AG04450 (cell line): Measurements from ENCODE around the gene RGS19. TPM values are rescaled to one million over a fixed set of nuclear protein-coding genes. Genes with fewer than 3 reads are reported as not detected.

Experiments
- CTCF ChIA-PET: fragments of 300-600, 350-600 bp; formaldehyde crosslinking; extraction: SDS; loops from one replicate; lab custom pipeline; 2022; ENCODE audit warnings: antibody characterized with exemption, inconsistent platforms; lab: Charles Lee
- POLR2A ChIA-PET: fragments of 350-600 bp; formaldehyde crosslinking; extraction: SDS; loops from one replicate; lab custom pipeline; 2021; ENCODE audit warnings: antibody characterized with exemption, inconsistent platforms; lab: Yijun Ruan, JAX
- DNase-seq: peaks from one replicate; pipeline ENCODE4 v3.0.0-alpha.2; 2011; ENCODE audit warnings: low read depth, low spot score
- H3K27ac ChIP-seq: one replicate; pipeline ENCODE4 v1.5.1; 2012; ENCODE audit warnings: low read depth, low read length, control low read depth
- H3K27me3 ChIP-seq: one replicate; pipeline ENCODE4 v1.6.0; 2012; ENCODE audit warnings: low read length; ENCODE audit not compliant: control insufficient read depth, insufficient read depth
- H3K4me3 ChIP-seq: 2 replicates; pipeline ENCODE4 v1.5.1; 2011; ENCODE audit warnings: mild to moderate bottlenecking, low read depth, low read length, control low read depth
- H3K9me3 ChIP-seq: 2 replicates; pipeline ENCODE4 v1.5.1; 2012; ENCODE audit warnings: low read length; ENCODE audit not compliant: control insufficient read depth, insufficient read depth
- CTCF ChIP-seq: IDR thresholded peaks from 2 replicates; pipeline ENCODE4 v1.5.1; 2011; ENCODE audit warnings: low read depth, low read length, control low read depth, inconsistent platforms
- polyA plus RNA-seq: library from polyadenylated mRNA; depleted of rRNA; stranded (reverse); fragments of >200 nt; gene quantifications from 2 replicates; pipeline ENCODE4 v1.2.3, GENCODE V29; 2011

RGS19 gene
- polyA plus RNA-seq, 1 experiment, result 7.5 TPM

DNA sequence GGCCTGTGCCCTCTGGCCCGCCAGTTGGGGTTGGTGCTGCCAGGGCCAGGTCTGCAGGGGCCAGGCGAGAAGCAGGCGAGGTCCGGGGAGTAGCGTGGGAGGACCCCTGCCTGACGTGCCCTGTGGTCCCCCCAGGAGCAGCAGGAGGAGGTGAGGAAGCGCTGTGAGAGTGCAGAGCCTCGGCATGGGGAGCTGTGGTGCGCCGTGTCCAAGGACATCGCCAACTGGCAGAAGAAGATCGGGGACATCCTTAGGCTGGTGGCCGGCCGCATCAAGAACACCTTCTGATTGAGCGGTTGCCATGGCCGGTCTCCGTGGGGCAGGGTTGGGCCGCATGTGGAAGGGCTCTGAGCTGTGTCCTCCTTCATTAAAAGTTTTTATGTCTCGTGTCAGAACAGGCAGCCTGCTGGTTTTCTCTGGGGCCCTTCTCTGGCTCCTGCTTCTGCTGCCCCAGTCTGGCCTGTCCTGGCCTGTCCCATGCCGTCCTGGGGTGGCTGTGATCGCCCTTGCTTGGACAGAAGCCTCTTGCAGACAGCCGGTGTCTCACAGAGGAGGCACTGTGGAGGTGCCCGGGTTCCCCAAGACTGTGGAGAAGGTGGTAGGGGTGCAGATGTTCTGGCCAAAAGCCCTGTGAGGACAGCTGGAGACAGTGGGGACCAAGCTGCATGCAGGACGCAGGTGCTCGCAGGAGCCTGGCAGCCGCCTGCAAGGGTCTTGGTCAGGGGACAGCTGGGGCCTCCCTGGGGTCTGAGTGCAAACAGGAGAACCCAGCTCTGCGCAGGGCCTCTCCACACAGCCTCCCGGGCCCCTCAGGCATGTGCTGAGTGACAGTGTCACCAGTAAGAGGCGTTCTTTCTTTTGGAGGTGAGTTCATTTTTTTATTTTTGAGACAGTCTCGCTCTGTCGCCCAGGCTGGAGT, 46.4 kb downstream of the RGS19 start:
- CTCF ChIA-PET, result no interaction called here
- DNase-seq, result no peak
- H3K4me3 ChIP-seq, result no peak overlapping the region
- no peaks in the 10 kb centered on the region; the same call in 1 of the 2 replicates for H3K9me3 ChIP-seq
- no peak for TF ChIP-seq CTCF
- no peak overlapping the region for H3K27ac ChIP-seq
- H3K27me3 ChIP-seq, result peaks cover 8% of the 10 kb centered on the region
- POLR2A ChIA-PET, result no interaction called here

- DNase-seq, result no peak
- TF ChIP-seq CTCF, result no peak
- ChIA-PET POLR2A (no interaction called here), CTCF (no interaction called here)
- Histone ChIP-seq H3K4me3 (no peak overlapping the region), H3K9me3 (no peaks in the 10 kb centered on the region; the same call in 1 of the 2 replicates), H3K27ac (no peak overlapping the region), H3K27me3 (no peaks in the 10 kb centered on the region)
Measured at GRCh38 chr20:64031822-64032314, 47.5 kb downstream of the RGS19 start.

- no peak for DNase-seq
- no peak overlapping the region for H3K4me3 ChIP-seq
- ChIA-PET POLR2A (no interaction called here), CTCF (no interaction called here)
- no peak overlapping the region for H3K27ac ChIP-seq
- no peaks in the 10 kb centered on the region for H3K27me3 ChIP-seq
- no peaks in the 10 kb centered on the region; the same call in 1 of the 2 replicates for H3K9me3 ChIP-seq
- no peak for TF ChIP-seq CTCF
Measured at GRCh38 chr20:64030371-64031134, 48.8 kb downstream of the RGS19 start.

- no peak for TF ChIP-seq CTCF
- H3K9me3 ChIP-seq, result no peaks in the 10 kb centered on the region; the same call in 1 of the 2 replicates
- POLR2A ChIA-PET, result no interaction called here
- DNase-seq, result no peak
- CTCF ChIA-PET, result no interaction called here
- no peak overlapping the region for H3K4me3 ChIP-seq
- no peak overlapping the region for H3K27ac ChIP-seq
- no peaks in the 10 kb centered on the region for H3K27me3 ChIP-seq
Measured at GRCh38 chr20:64029293-64030117, 49.8 kb downstream of the RGS19 start.
